Measurements from ENCODE around the gene JARID2.

- TF ChIP-seq CTCF (IDR thresholded peaks at IDR 0.05) (no peak), EZH2phosphoT487 (IDR thresholded peaks at IDR 0.05) (no peak)
These were observed 110.3 kb downstream of the JARID2 start for GRCh38 chr6:15356179-15356578.
